ENCODE measurements around the gene SCML1. TPM values are rescaled to one million over a fixed set of nuclear protein-coding genes. Genes with fewer than 3 reads are reported as not detected.

Gene SCML1
- polyA plus RNA-seq, 1 donor from 2014 or later, result 9.4 TPM

DNA sequence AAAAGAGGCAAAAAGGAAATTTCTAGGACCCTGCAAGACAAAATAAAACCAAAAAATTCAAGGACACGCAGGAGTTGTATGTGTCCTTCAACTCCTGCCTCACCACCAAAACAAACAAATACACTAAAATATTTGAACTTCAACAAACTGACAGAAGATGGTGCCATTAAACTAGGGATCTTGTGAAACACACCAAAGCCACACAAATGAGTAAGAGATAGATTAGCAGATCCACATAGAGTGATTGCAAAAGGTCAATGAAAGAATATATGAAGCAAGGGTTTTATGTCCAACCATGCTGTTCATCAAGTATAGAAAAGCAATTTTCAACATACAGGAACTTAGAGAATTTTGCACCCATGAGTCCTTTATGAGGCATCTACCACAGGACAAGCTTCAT lies 40.1 kb upstream of the SCML1 start:
- Histone ChIP-seq H4K20me1 (ENCODE audit: insufficient read depth) (no peaks in the 10 kb centered on the region), H3K4me2 (ENCODE audit: low read length) (no peak overlapping the region), H3K36me3 (ENCODE audit: insufficient read depth, low read length) (no peaks in the 10 kb centered on the region), H3K27ac (ENCODE audit: low read length) (no peak overlapping the region), H2AFZ (ENCODE audit: low read depth, low read length) (no peak overlapping the region), H3K79me2 (replicated peaks; ENCODE audit: insufficient read depth, low read length) (no peaks in the 10 kb centered on the region), H3K27me3 (ENCODE audit: insufficient read depth, low read depth, low read length) (no peaks in the 10 kb centered on the region), H3K9me2 (ENCODE audit: insufficient read depth, low read length) (no peaks in the 10 kb centered on the region), H3K4me3 (ENCODE audit: low read length) (no peak overlapping the region), H3K9me3 (ENCODE audit: low read length) (no peaks in the 10 kb centered on the region), H3K9ac (ENCODE audit: low read length) (no peak overlapping the region), H3F3A (ENCODE audit: insufficient read depth, low read length, poor library complexity, severe bottlenecking) (no peaks in the 10 kb centered on the region)
- TF ChIP-seq POLR2AphosphoS5 (IDR thresholded peaks at IDR 0.05) (no peak), EP300 (conservative IDR thresholded peaks at IDR 0.05; ENCODE audit: poor library complexity, severe bottlenecking) (no peak), MXI1 (conservative IDR thresholded peaks at IDR 0.05; ENCODE audit: poor library complexity, severe bottlenecking) (no peak), RAD21 (conservative IDR thresholded peaks at IDR 0.05) (no peak), SMC3 (conservative IDR thresholded peaks at IDR 0.05; ENCODE audit: poor library complexity) (no peak)
- TF ChIP-seq, protein P1, sequence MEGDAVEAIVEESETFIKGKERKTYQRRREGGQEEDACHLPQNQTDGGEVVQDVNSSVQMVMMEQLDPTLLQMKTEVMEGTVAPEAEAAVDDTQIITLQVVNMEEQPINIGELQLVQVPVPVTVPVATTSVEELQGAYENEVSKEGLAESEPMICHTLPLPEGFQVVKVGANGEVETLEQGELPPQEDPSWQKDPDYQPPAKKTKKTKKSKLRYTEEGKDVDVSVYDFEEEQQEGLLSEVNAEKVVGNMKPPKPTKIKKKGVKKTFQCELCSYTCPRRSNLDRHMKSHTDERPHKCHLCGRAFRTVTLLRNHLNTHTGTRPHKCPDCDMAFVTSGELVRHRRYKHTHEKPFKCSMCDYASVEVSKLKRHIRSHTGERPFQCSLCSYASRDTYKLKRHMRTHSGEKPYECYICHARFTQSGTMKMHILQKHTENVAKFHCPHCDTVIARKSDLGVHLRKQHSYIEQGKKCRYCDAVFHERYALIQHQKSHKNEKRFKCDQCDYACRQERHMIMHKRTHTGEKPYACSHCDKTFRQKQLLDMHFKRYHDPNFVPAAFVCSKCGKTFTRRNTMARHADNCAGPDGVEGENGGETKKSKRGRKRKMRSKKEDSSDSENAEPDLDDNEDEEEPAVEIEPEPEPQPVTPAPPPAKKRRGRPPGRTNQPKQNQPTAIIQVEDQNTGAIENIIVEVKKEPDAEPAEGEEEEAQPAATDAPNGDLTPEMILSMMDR (IDR thresholded peaks at IDR 0.05; ENCODE audit: poor library complexity, severe bottlenecking), result no peak

DNA sequence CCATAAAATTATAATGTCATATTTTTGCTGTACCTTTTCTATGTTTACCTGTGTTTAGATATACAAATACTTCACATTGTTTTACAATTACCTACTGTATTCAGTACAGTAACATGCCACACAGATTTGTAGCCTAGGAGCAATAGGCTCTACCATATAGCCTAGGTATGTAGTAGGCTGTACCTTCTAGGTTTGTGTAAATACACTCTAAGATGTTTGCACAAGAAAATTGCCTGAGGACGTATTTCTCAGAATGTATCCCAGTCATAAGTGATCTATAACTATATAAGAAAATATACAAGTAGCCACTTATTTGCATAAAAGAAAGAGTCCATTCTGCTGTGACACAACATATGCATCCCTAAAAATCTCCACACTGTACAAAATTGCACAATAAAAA lies 36.3 kb upstream of the SCML1 start:
- Histone ChIP-seq H3K27ac (ENCODE audit: low read length) (no peak overlapping the region), H3K9me2 (ENCODE audit: insufficient read depth, low read length) (no peaks in the 10 kb centered on the region), H3K4me3 (ENCODE audit: low read length) (no peak overlapping the region), H3K4me2 (ENCODE audit: low read length) (no peak overlapping the region), H3K9ac (ENCODE audit: low read length) (no peak overlapping the region), H4K20me1 (ENCODE audit: insufficient read depth) (no peaks in the 10 kb centered on the region), H2AFZ (ENCODE audit: low read depth, low read length) (no peak overlapping the region), H3F3A (ENCODE audit: insufficient read depth, low read length, poor library complexity, severe bottlenecking) (no peaks in the 10 kb centered on the region), H3K9me3 (ENCODE audit: low read length) (no peaks in the 10 kb centered on the region), H3K27me3 (ENCODE audit: insufficient read depth, low read depth, low read length) (no peaks in the 10 kb centered on the region), H3K79me2 (replicated peaks; ENCODE audit: insufficient read depth, low read length) (no peaks in the 10 kb centered on the region), H3K36me3 (ENCODE audit: insufficient read depth, low read length) (no peaks in the 10 kb centered on the region)
- TF ChIP-seq POLR2AphosphoS5 (IDR thresholded peaks at IDR 0.05) (no peak), EP300 (conservative IDR thresholded peaks at IDR 0.05; ENCODE audit: poor library complexity, severe bottlenecking) (no peak), RAD21 (conservative IDR thresholded peaks at IDR 0.05) (no peak), TAF1 (IDR thresholded peaks at IDR 0.05; ENCODE audit: low read depth) (no peak), EZH2 (IDR thresholded peaks at IDR 0.05; ENCODE audit: borderline replicate concordance, insufficient read depth, low read length, poor library complexity, severe bottlenecking) (no peak), SMC3 (conservative IDR thresholded peaks at IDR 0.05; ENCODE audit: poor library complexity) (no peak), MXI1 (conservative IDR thresholded peaks at IDR 0.05; ENCODE audit: poor library complexity, severe bottlenecking) (no peak)
- TF ChIP-seq, protein P2, sequence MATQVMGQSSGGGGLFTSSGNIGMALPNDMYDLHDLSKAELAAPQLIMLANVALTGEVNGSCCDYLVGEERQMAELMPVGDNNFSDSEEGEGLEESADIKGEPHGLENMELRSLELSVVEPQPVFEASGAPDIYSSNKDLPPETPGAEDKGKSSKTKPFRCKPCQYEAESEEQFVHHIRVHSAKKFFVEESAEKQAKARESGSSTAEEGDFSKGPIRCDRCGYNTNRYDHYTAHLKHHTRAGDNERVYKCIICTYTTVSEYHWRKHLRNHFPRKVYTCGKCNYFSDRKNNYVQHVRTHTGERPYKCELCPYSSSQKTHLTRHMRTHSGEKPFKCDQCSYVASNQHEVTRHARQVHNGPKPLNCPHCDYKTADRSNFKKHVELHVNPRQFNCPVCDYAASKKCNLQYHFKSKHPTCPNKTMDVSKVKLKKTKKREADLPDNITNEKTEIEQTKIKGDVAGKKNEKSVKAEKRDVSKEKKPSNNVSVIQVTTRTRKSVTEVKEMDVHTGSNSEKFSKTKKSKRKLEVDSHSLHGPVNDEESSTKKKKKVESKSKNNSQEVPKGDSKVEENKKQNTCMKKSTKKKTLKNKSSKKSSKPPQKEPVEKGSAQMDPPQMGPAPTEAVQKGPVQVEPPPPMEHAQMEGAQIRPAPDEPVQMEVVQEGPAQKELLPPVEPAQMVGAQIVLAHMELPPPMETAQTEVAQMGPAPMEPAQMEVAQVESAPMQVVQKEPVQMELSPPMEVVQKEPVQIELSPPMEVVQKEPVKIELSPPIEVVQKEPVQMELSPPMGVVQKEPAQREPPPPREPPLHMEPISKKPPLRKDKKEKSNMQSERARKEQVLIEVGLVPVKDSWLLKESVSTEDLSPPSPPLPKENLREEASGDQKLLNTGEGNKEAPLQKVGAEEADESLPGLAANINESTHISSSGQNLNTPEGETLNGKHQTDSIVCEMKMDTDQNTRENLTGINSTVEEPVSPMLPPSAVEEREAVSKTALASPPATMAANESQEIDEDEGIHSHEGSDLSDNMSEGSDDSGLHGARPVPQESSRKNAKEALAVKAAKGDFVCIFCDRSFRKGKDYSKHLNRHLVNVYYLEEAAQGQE (IDR thresholded peaks at IDR 0.05; ENCODE audit: borderline replicate concordance), result no peak
- TF ChIP-seq, protein P1 (IDR thresholded peaks at IDR 0.05; ENCODE audit: poor library complexity, severe bottlenecking), result no peak

Data from neural cell (in vitro differentiated cells).